IMR-90 (cell line): ENCODE data around the gene CYP4Z1. TPM values are rescaled to one million over a fixed set of nuclear protein-coding genes. Genes with fewer than 3 reads are reported as not detected.

ENCODE experiments used
- ATAC-seq: fragments of 200-7000 bp; cut with Tn5 transposase; 2 replicates; pipeline ENCODE4 v1.9.1; 2020; ENCODE audit warnings: low read depth, mild to moderate bottlenecking, moderate library complexity
- BruUV-seq: library from RNA; stranded (reverse); fragments of 400-500 nt; replicated peaks from 2 replicates; lab custom pipeline; 2021; lab: Mats Ljungman, UMichigan
- CTCF ChIA-PET: fragments of 300-600 bp; formaldehyde crosslinking; extraction: SDS; loops from one replicate; lab custom pipeline; 2021; ENCODE audit warnings: antibody characterized with exemption; lab: Yijun Ruan, JAX
- POLR2A ChIA-PET: fragments of 300-600 bp; sonication (Branson Sonifier 250); formaldehyde crosslinking; loops from one replicate; lab custom pipeline; 2022; ENCODE audit warnings: antibody characterized with exemption; ENCODE audit not compliant: unreplicated experiment; lab: Charles Lee
- DNase-seq: peaks from one replicate; pipeline ENCODE4 v3.0.0; 2013
- H2AFZ ChIP-seq: replicated peaks from 2 replicates; pipeline ENCODE3; 2013; ENCODE audit warnings: low read length, mild to moderate bottlenecking; ENCODE audit not compliant: poor library complexity
- H2AK5ac ChIP-seq: 2 replicates; pipeline ENCODE4 v1.6.1; 2013; ENCODE audit warnings: low read depth, low read length, inconsistent platforms
- H2AK9ac ChIP-seq: replicated peaks from 2 replicates; pipeline ENCODE3; 2013; ENCODE audit warnings: mild to moderate bottlenecking, low read depth, low read length, moderate library complexity; ENCODE audit not compliant: poor library complexity
- H2BK120ac ChIP-seq: 2 replicates; pipeline ENCODE4 v1.6.1; 2013; ENCODE audit warnings: low read depth, low read length, inconsistent platforms
- H2BK15ac ChIP-seq: 3 replicates; pipeline ENCODE4 v1.6.1; 2013; ENCODE audit warnings: low read depth, low read length, inconsistent platforms
- H2BK20ac ChIP-seq: 2 replicates; pipeline ENCODE4 v1.6.1; 2013; ENCODE audit warnings: low read depth, mild to moderate bottlenecking, inconsistent platforms, low read length, moderate library complexity
- H2BK5ac ChIP-seq: 2 replicates; pipeline ENCODE4 v1.6.1; 2013; ENCODE audit warnings: mild to moderate bottlenecking, low read depth, low read length, inconsistent platforms; ENCODE audit not compliant: poor library complexity, severe bottlenecking
- H3K14ac ChIP-seq: replicated peaks from 2 replicates; pipeline ENCODE4 v1.6.1; 2013; ENCODE audit warnings: low read depth, low read length, inconsistent platforms
- H3K18ac ChIP-seq: 2 replicates; pipeline ENCODE4 v1.6.1; 2013; ENCODE audit warnings: low read depth, low read length, control low read depth
- H3K23ac ChIP-seq: 2 replicates; pipeline ENCODE4 v1.6.1; 2013; ENCODE audit warnings: low read depth, low read length, inconsistent platforms
- H3K27ac ChIP-seq: 2 replicates; pipeline ENCODE4 v1.5.1; 2013; ENCODE audit warnings: mild to moderate bottlenecking, control low read depth, low read length; ENCODE audit not compliant: insufficient read depth
- H3K27me3 ChIP-seq: 2 replicates; pipeline ENCODE4 v1.6.1; 2013; ENCODE audit warnings: low read length; ENCODE audit not compliant: control insufficient read depth, insufficient read depth
- H3K36me3 ChIP-seq: 2 replicates; pipeline ENCODE4 v1.6.1; 2013; ENCODE audit warnings: low read length, mixed read lengths; ENCODE audit not compliant: control insufficient read depth, insufficient read depth
- H3K4ac ChIP-seq: 2 replicates; pipeline ENCODE4 v1.6.1; 2013; ENCODE audit warnings: low read depth, low read length, inconsistent platforms
- H3K4me1 ChIP-seq: 2 replicates; pipeline ENCODE4 v1.6.1; 2013; ENCODE audit warnings: low read length, mixed read lengths; ENCODE audit not compliant: control insufficient read depth, insufficient read depth
- H3K4me2 ChIP-seq: 2 replicates; pipeline ENCODE4 v1.6.1; 2013; ENCODE audit warnings: low read depth, mild to moderate bottlenecking, control low read depth, low read length, moderate library complexity
- H3K4me3 ChIP-seq: 2 replicates; pipeline ENCODE4 v1.5.1; 2013; ENCODE audit warnings: low read depth, mild to moderate bottlenecking, control low read depth, low read length, moderate library complexity; ENCODE audit not compliant: insufficient read depth
- H3K56ac ChIP-seq: 2 replicates; pipeline ENCODE4 v1.6.1; 2013; ENCODE audit warnings: low read length, inconsistent platforms; ENCODE audit not compliant: insufficient read depth; ENCODE audit errors: extremely low read depth
- H3K79me1 ChIP-seq, 2 experiments: 2 replicates each; pipeline ENCODE4 v1.6.1; 2013; ENCODE audit warnings: low read length in 2 of 2, inconsistent platforms in 1 of 2, low read depth in 1 of 2
- H3K9ac ChIP-seq: 2 replicates; pipeline ENCODE4 v1.6.1; 2013; ENCODE audit warnings: low read depth, low read length, control low read depth
- H3K9me1 ChIP-seq: 2 replicates; pipeline ENCODE4 v1.6.1; 2013; ENCODE audit warnings: low read length, inconsistent platforms; ENCODE audit not compliant: insufficient read depth
- H3K9me3 ChIP-seq: 2 replicates; pipeline ENCODE4 v1.6.1; 2013; ENCODE audit warnings: low read length; ENCODE audit not compliant: control insufficient read depth, insufficient read depth
- H4K20me1 ChIP-seq: 2 replicates; pipeline ENCODE4 v1.6.1; 2013; ENCODE audit warnings: low read length, inconsistent platforms; ENCODE audit not compliant: insufficient read depth
- H4K5ac ChIP-seq: 2 replicates; pipeline ENCODE4 v1.6.1; 2013; ENCODE audit warnings: mild to moderate bottlenecking, low read depth, low read length, control low read depth
- H4K8ac ChIP-seq, 2 experiments: 2 replicates each; pipeline ENCODE4 v1.6.1; 2013; ENCODE audit warnings: low read depth in 2 of 2, low read length in 2 of 2, control low read depth in 1 of 2, inconsistent platforms in 1 of 2
- H4K91ac ChIP-seq: 2 replicates; pipeline ENCODE4 v1.6.1; 2013; ENCODE audit warnings: low read depth, low read length, inconsistent platforms; ENCODE audit not compliant: insufficient read depth
- BHLHE40 ChIP-seq: fragments of 150-350 bp; IDR thresholded peaks from 2 replicates; pipeline ENCODE4 v1.6.1; 2016; ENCODE audit warnings: mild to moderate bottlenecking, low read depth, low read length
- CEBPB ChIP-seq: IDR thresholded peaks from 2 replicates; pipeline ENCODE4 v1.6.1; 2012; ENCODE audit warnings: low read depth, low read length, improper control_type of control experiment
- CHD1 ChIP-seq: IDR thresholded peaks from 2 replicates; pipeline ENCODE4 v1.6.1; 2012; ENCODE audit warnings: low read depth, low read length, improper control_type of control experiment
- CTCF ChIP-seq: conservative IDR thresholded peaks from 2 replicates; pipeline ENCODE4 v1.5.1; 2012; ENCODE audit warnings: mild to moderate bottlenecking, low read depth, low read length, improper control_type of control experiment
- ELK1 ChIP-seq: fragments of 150-350 bp; IDR thresholded peaks from 2 replicates; pipeline ENCODE4 v1.6.1; 2016; ENCODE audit warnings: low read depth, mild to moderate bottlenecking, low read length, moderate library complexity, borderline replicate concordance
- FOS ChIP-seq: fragments of 150-350 bp; IDR thresholded peaks from 2 replicates; pipeline ENCODE4 v1.6.1; 2016; ENCODE audit warnings: low read depth, low read length
- MAFK ChIP-seq: IDR thresholded peaks from 2 replicates; pipeline ENCODE4 v1.6.1; 2012; ENCODE audit warnings: low read depth, low read length, improper control_type of control experiment
- MAZ ChIP-seq: IDR thresholded peaks from 2 replicates; pipeline ENCODE4 v1.6.1; 2012; ENCODE audit warnings: low read depth, mild to moderate bottlenecking, low read length, improper control_type of control experiment, moderate library complexity, borderline replicate concordance
- MXI1 ChIP-seq: IDR thresholded peaks from 2 replicates; pipeline ENCODE4 v1.6.1; 2012; ENCODE audit warnings: low read depth, mild to moderate bottlenecking, low read length, moderate library complexity, borderline replicate concordance
- NFE2L2 ChIP-seq: fragments of 150-350 bp; IDR thresholded peaks from 2 replicates; pipeline ENCODE4 v1.6.1; 2016; ENCODE audit warnings: low read depth, mild to moderate bottlenecking, low read length
- POLR2A ChIP-seq: IDR thresholded peaks from 2 replicates; pipeline ENCODE4 v1.6.1; 2012; ENCODE audit warnings: mild to moderate bottlenecking, low read depth, low read length
- RCOR1 ChIP-seq: IDR thresholded peaks from 2 replicates; pipeline ENCODE4 v1.6.1; 2012; ENCODE audit warnings: mild to moderate bottlenecking, low read length, improper control_type of control experiment; ENCODE audit not compliant: insufficient replicate concordance
- RFX5 ChIP-seq: IDR thresholded peaks from 2 replicates; pipeline ENCODE4 v1.8.0; 2012; ENCODE audit warnings: low read depth, mild to moderate bottlenecking, low read length, moderate library complexity
- SMC3 ChIP-seq: fragments of 150-350 bp; IDR thresholded peaks from 2 replicates; pipeline ENCODE4 v1.6.1; 2016; ENCODE audit warnings: low read depth, mild to moderate bottlenecking, antibody characterized with exemption, low read length, moderate library complexity
- USF2 ChIP-seq: fragments of 150-350 bp; IDR thresholded peaks from 2 replicates; pipeline ENCODE4 v1.6.1; 2017; ENCODE audit warnings: mild to moderate bottlenecking, antibody characterized with exemption, low read length, low read depth
- WGBS, 2 experiments: methylation state at CpG; one replicate each; pipeline versions ENCODE4 v1.1.5 to v1.1.7; 2013; ENCODE audit warnings: missing lambda C conversion rate in 2 of 2; ENCODE audit not compliant: insufficient read length in 1 of 2; ENCODE audit errors: extremely low coverage in 2 of 2; 5-methylcytosine and 5-hydroxymethylcytosine counted together
- dilution Hi-C: fragments of 300-500 bp; cut with HindIII; formaldehyde crosslinking; loops from one replicate; pipeline ENCODE4 v1.14.3; 2018; ENCODE audit warnings: low sequenced_read_pairs; ENCODE audit not compliant: unreplicated experiment
- in situ Hi-C: fragments of 300-500 bp; cut with MboI; formaldehyde crosslinking; loops from 3 replicates; pipeline ENCODE4 v1.14.3; 2019; ENCODE audit warnings: low sequenced_read_pairs, inconsistent platforms, mixed read lengths
- intact Hi-C: fragments of 100-400 bp; cut with micrococcal nuclease; formaldehyde crosslinking; loops from 2 replicates; pipeline ENCODE4 v1.10.0; 2022
- polyA plus RNA-seq, 3 experiments: library from polyadenylated mRNA; depleted of rRNA; stranded (reverse); fragments of >200 nt; gene quantifications; 2 replicates each; pipeline ENCODE4 v1.2.3, GENCODE V29; 2012; ENCODE audit warnings: low replicate concordance in 1 of 3
- total RNA-seq: library from RNA; depleted of rRNA; stranded (reverse); fragments of >200 nt; gene quantifications from 2 replicates; pipeline ENCODE4 v1.2.3, GENCODE V29; 2012

CYP4Z1 gene
- total and polyA plus RNA-seq, 2 of the 4 experiments (the other 2 are of a cell fraction), result not detected

GRCh38 chr1:47023268-47024140 lies 43.5 kb upstream of the CYP4Z1 start, which contains the start of gene CYP4X1:
Gene CYP4X1, plus strand, starts transcription at chr1:47023669. Its CDS starts 149 bp downstream, at chr1:47023818.
- Histone ChIP-seq H3K36me3 (no peaks in the 10 kb centered on the region), H3K9ac (no peak within 1 kb of the TSS), H4K91ac (no peak within 1 kb of the TSS), H2AK9ac (no peak within 1 kb of the TSS), H2BK15ac (no peak within 1 kb of the TSS), H3K4me1 (no peaks in the 10 kb centered on the region), H3K23ac (no peak within 1 kb of the TSS), H3K9me1 (no peaks in the 10 kb centered on the region), H3K4me2 (no peak within 1 kb of the TSS), H3K18ac (no peak within 1 kb of the TSS), H2AFZ (no peak within 1 kb of the TSS), H3K4ac (no peak within 1 kb of the TSS), H4K5ac (no peak within 1 kb of the TSS), H3K79me1 (no peaks in the 10 kb centered on the region), H2BK20ac (no peak within 1 kb of the TSS), H4K20me1 (no peaks in the 10 kb centered on the region), H2BK5ac (no peak within 1 kb of the TSS), H3K4me3 (no peak within 1 kb of the TSS), H4K8ac (no peak within 1 kb of the TSS), H3K14ac (no peak within 1 kb of the TSS), H3K56ac (no peak within 1 kb of the TSS), H3K9me3 (no peaks in the 10 kb centered on the region; the same call in 1 of the 2 replicates), H2BK120ac (no peak within 1 kb of the TSS), H3K27ac (no peak within 1 kb of the TSS), H3K27me3 (no peaks in the 10 kb centered on the region), H2AK5ac (no peak within 1 kb of the TSS)
- ATAC-seq (no peak), DNase-seq (no peak)
- 22% methylated on average over 9 of the region's 49 CpGs; no CpG with 5 or more reads in 1 of the 2 experiments for WGBS, 2 experiments
- ChIA-PET CTCF (no interaction called here), POLR2A (no interaction called here)
- no TSS peak for BruUV-seq
- in situ Hi-C loops (no loop called here), dilution Hi-C loops (no loop called here), intact Hi-C loops (no loop called here)
- TF ChIP-seq SMC3 (no peak), CTCF (no peak), CHD1 (no peak), RCOR1 (no peak), POLR2A (no peak), MXI1 (no peak), NFE2L2 (no peak), RFX5 (no peak), CEBPB (no peak), BHLHE40 (no peak), USF2 (no peak), FOS (no peak), MAZ (no peak), MAFK (no peak), ELK1 (no peak)
